ENCODE data around the gene CFAP65.

The CFAP65 gene

DNA sequence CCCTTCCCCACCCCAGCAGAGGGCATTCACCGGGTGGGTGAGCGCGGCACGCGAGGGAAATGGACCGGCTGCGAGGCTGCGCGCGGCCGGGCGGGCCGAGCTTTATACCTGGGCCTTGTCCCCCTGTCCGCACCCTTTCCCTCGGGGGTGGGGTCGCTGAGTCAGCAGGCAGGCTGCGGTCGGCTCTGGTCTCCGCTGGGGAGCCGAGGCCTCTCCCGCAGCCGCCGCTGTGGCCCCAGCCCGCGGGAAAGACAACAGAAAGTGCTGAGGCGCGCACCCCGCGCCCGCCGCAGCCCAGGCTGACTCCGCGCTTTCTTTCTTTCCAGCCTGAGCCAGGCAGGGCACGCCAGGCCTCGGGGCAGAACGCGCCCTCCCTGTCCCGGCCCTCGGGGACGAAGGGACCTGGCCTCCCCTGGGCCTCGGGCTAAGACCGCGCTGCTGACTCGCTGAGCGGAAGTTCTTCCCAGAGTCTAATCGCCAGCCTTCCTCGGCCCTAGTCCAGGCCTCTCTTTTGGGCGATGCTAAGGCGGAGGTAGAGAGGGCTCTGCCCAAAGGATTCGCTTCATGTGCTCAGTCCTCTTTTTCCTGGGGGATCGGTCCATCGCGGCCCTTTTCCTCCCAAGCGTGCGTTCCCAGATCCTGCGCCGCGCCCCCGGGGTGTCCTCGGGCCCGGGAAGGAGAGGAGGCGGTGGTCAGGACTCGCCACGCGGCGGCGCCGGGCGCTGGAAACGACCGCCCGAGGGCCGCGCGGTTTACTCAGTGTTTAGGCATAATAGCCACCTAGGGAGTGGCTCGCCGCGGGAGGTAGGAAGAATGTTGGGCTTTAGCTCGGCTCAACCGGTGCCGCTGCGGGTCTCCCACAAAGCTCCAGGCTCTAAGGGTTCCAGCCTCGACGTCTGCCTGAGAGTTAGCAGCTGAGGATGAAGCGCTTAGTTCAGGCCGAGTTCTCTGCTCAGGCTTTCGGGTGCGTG, 47.7 kb downstream of the CFAP65 start, which contains the start of gene CRYBA2:
Gene CRYBA2 (minus strand): TSS at position 78 of the 971 bp plus-strand sequence. CDS start 246 bp downstream, outside the sequence.
- no peak for DNase-seq (ENCODE audit: low read depth in 3 of 3, low spot score in 1 of 3)

DNA sequence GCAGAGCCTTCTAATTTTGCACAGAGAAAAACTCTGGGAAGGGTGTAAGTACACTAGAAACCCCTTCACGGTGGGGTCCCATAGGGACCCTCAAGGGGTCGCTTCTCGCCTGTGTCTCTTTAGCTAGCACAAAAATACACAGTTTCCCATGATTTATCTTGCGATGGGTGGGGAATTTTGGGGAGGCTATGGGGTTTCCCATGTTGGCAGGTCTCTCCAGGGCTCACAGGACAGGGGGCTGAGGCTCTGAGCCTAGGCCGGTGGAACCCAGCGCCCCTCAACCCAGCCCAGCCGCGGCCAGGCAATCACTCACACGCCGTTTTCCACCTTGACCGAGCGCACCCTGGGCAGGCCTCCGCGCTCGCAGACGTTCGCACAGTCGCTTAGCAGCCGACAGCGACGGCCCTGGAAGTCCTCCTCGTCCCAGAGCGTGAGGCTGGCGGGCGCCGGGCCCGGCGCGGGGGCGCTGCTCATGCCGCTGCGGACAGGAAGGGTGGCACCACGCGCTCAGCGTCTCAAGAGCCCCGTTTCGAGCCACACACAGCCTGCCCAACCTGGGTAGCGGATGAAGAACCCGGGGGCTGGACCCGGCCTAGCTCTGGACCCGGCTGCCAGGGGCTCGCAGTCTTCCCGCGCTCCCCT, 48.5 kb downstream of the CFAP65 start:
- DNase-seq (ENCODE audit: low read depth in 3 of 3, low spot score in 1 of 3): no peak

DNA sequence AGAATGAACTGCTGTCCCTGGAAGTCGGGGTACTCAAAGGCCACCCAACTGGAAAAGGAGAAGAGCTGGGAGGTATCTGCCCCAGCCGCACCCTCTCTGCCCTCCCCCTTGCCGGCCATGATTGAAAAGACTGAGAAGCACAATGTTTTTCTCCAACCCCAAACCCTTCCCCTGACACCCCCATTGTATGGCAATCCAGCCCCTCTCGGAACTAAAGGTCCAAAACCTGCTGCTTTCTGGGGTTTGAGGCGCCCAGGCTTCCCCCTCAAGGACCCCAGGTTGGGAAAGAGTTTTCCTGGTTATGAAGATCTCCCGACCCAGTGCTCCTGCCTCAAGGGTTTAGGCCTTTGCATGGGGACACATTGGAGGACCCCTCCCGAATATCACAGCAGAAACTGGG, 49.1 kb downstream of the CFAP65 start:
- no peak for DNase-seq (ENCODE audit: low read depth in 3 of 3, low spot score in 1 of 3)

DNA sequence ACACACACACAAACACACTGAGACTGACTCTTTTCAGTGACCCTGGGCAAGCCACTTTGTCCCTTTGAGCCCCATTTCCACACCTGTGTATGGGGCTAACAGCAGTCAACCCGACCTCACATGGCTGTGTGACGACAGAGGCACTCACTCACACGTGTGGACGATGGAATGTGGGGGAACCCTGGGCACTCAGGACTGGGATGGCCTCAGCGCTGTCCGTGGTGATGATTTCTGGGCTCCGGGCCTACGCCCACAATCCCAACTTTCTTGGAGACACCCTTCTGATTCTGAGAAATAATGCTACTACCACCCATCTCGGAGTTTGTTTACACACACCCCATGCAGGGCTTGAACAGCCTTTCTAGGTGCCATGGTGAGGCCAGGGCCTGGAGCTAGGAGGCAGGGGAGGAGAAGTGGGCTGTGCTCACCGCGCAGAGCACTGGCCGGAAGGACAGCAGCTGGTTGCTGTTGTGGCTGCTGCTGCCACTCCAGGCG, 49.6 kb downstream of the CFAP65 start:
- DNase-seq (ENCODE audit: low read depth in 3 of 3, low spot score in 1 of 3): no peak

DNA sequence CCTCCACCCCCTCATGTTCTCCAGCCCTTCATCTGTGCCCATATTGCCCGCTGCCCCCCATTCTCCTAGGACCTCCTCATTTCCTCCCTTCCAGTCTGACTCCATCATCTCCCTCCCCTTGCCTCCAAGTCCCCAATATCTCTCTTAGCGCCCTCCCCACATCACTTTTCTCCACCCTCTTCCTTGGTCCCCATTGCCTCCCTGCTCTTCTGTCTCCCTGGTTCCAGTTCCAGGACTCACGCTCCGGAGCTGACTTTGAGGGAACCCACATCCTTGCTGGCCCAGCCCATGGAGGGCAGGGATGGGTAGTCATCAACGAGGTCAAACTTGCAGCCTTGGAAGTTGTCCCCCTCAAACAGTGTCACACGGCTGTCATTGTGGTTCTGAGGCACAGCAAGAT, 50.7 kb downstream of the CFAP65 start:
- DNase-seq (ENCODE audit: low read depth in 3 of 3, low spot score in 1 of 3): no peak

DNA sequence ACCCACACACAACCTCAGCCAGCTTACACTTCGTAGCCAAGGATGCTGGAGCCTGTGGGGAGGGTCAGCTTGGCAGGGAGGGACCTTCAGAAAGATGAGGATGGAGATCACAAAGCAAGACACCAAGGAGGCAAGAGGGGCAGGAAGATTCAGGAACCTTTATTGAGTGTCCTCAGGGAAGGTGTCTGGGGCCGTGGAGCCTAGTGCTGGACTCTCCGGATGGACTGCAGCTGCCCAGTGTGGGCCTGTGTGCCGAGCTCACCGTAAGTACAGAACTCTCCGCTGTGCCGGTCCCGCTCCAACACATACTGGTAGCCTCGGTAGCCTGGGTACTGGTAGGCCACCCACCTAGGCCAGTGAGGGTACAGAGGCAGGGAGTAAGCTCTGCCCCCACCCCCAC, 51.3 kb downstream of the CFAP65 start:
- no peak for DNase-seq (ENCODE audit: low read depth in 3 of 3, low spot score in 1 of 3)

DNA sequence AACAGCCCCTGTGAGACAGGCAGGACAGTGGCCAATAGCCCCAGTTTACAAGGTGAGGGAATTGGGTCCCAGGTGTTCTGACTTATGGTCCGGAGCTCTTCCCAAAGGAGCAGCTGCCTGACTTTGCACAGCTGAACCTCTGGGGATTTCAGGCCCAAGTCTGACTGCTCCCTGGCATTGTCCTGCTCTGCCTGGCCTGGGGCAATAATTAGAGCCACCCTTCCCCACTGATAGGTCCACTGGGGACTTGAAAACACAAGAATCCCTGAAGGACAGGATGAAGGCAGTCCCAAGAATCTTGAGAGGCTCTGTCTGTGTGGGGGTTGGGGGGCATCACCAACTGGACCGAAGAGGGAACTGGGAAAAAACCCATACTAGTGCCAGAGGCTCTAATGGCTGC, 52.7 kb downstream of the CFAP65 start:
- DNase-seq (ENCODE audit: low read depth in 3 of 3, low spot score in 1 of 3): no peak

DNA sequence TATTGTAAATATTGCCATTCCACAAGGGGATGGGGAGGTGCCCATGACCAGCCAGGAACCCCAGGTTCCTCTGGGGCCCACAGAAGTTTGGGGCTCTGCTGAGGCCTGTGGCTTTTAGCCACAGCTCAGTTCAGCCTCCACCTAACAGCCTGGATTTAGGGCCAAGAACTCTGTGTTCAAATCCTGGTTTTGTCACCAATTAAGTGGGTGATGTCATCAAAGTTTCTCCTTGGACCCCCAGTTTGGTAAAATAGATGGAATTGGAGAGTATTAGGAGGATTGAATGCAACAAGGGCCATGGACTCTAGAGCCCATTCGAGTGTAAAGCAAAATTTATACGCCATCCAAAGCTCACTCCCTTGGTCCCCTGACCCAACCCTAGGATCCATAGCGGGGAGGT, 53.2 kb downstream of the CFAP65 start:
- DNase-seq (ENCODE audit: low read depth in 3 of 3, low spot score in 1 of 3): no peak

DNA sequence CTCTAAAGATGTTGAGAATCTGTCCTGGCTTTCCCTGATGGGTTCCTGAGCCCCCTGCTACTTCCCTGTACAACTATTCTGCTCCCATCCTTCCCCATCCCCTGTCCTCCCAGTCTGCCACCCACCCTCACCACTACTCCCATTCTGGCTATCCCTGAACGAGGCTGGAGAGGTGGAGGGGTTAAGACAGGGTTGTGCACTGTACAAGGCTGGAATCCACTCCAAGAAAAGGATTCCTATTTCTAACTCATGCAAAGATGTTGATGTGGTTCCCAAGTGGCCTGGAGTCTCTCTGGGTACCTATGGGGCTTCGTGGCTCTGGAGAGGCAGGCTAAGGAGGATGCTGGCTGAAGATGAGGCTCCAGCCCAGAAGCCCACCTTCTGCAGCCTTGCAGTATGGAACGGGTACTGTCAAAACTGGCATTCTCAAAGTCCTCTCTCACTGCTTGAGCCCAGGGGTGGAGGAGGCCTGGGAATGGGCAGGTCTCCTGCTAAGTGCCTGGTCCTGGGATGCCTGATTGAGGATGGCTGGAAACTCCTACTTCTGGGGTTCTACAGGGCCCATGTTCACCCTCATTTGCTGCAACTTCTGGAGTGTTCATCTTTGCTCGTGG, 55.1 kb downstream of the CFAP65 start:
- no peak for DNase-seq (ENCODE audit: low read depth in 3 of 3, low spot score in 1 of 3)

DNA sequence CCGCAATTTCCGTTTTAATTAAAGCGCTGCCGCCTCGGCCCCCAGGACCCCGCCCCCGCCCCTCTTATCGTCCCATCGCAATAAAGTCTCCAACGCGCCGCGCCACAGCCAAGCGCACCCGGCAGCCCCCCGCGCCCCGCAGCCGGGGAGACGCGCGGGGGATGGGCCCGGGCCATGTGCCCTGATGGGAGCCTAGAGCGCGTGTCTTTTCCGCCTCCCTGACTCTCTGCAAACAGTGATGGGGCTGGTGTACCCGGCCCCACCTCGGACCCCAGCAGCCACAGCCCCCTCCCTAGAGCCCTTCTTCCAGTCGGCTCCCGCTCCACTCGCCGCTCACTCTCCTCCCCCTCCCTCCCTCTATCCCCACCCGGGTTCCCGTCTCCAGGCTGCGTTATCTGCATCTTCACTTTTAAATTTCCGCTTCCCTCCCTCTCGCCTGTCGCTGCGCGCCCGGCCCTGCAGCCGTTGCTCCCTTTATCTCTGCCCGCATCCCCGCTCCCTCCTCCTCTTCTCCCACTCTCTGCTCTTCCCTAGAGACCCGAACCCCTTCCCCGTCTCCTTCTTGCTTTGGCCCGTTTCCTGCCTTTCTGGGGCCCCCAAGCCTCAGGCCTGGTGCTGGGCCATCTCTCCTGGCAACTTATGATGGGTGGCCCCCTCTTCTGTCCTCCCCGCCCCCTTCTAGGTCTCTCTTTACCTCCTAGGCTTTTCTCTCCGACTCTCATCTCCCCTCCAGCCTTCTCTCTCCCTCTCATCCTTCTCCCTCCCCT, 55.8 kb downstream of the CFAP65 start:
- no peak for DNase-seq (ENCODE audit: low read depth in 3 of 3, low spot score in 1 of 3)

DNA sequence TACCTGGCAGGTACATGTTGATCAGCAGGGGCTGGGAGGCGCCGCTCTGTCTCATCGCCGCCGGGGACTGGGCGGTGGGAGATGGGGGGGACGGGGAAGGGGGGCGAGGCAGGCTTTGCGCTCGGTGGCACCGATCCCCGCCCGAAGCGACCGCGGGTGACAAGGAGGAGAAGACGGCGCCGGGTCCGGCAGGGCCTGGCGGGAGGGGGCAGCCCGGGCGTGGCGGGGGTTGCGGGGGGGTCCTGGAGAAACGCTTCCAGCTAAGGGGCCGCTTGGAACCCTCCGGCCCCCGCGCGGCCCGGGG, 56.3 kb downstream of the CFAP65 start, which contains the start of gene FEV:
Gene FEV (minus strand): TSS at position 164 of the 304 bp plus-strand sequence. CDS start 109 bp downstream, at position 55.
- no peak for DNase-seq (ENCODE audit: low read depth in 3 of 3, low spot score in 1 of 3)

DNA sequence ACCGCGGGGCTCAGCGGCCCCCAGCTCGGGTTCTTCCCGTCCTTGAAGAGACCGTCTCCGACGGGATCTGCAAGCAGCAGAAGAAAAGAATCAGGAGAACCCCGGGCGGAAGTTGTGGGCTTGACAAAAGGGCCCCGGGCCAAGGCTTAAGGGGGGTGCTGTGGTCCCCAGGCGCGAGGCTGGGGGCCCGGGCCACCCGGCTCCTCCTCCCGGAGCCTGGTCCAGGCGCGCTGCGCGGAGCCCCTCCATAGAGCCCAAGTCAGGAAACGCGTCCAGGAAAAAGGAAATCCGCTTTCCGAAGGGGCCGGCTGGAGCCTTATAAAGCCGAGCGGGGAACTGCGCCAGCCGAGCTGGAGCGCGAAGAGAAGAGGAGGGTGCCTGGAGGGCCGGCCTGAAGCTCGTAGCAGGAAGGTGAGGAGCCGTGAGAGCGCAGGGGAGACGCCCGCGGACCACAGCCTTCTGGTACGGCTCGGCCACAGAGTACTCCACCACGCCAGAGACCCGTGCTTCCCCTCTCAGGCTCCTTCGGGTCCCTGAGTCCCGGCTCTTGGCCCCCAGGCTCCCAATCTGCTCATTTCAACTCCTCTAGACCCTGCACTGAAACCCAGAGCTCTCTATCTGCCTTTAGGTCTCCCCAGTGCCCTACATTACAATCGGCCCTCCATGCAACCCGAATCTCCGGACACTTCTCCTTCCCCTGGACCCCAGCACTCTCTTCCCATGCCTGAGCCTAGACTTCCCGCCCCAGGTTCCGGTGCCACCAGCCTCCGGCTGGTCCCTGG, 56.9 kb downstream of the CFAP65 start:
- DNase-seq (ENCODE audit: low read depth in 3 of 3, low spot score in 1 of 3): no peak

DNA sequence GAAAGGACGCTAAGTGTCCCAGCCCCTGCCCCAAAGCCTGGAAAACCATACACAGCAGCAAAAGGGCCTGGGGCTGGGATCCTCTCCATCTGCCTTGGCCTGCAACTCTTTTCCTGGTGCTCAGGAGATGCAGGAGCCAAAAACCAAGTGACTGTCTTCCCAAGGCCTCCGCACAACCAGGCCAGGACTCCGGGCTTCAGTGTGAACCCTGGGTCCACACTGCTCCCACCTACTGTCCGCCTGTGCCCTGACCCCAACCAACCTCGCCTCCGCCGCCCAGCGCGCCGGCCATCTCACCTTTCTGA, 57.4 kb downstream of the CFAP65 start:
- no peak for DNase-seq (ENCODE audit: low read depth in 3 of 3, low spot score in 1 of 3)

DNA sequence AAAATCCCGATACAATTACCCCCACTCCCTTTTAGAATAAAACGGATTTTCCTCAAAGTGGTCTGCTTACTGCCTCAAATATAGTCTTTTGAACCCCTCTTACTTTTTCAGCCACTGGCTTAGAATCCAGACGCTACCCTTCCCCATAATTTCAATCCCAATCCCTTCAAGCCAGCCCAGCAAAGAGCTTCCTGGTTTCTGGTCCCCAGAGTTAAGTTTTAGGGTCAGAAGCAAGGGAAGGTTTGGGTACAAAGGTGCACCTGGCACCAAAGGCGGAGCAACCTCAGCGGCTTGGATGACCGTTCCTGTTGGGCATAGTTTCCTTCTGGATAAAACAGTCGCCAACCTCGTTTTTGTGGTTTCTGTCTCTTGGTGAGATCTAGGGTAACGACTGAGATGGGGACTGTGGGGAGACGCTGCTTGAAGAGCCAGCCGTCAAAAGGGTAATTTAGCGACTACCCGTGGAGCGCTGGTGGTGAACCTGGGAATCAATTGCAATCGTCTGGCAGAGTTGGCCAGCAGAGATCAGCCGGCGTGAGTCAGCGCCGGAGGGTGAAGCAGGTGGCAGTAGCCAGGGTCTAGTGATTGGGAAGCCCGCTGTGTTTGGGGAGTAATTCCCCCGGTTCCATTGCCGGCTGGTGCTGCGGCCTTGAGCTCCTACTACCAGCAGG, 57.9 kb downstream of the CFAP65 start:
- DNase-seq (ENCODE audit: low read depth in 3 of 3, low spot score in 1 of 3): no peak

DNA sequence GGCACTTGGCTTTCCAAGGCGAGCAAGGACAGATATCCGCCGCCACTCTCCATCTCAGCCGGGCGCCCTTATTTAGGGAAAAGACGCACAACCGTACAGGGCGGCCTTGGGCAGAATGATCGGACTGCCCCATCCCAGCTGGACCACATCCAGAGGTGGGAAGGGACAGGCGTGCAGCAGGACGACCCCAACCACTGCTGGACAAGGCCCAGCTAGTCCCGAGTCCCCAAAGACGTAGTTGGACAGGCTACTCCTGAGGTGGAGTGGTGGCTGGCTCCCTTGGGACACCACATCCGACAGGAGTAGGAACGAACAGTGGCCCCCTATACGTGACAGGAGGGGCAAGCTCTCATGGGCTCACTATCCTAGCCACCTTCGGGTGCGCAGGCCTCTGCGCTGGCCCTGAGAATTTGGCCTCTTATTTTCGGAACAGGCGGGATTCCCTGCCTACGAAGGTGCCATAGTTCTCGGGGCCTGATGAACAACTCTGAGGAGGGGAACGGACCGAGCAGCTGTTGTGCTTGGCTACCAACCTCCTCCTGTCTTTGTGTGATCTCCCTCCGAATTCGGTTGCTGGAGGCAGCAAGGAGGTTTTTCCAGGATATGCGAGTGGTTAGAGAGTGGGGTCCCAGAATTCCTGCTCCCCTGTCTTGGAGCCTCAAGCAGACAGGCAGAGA, 58.6 kb downstream of the CFAP65 start:
- no peak for DNase-seq (ENCODE audit: low read depth in 3 of 3, low spot score in 1 of 3)

DNA sequence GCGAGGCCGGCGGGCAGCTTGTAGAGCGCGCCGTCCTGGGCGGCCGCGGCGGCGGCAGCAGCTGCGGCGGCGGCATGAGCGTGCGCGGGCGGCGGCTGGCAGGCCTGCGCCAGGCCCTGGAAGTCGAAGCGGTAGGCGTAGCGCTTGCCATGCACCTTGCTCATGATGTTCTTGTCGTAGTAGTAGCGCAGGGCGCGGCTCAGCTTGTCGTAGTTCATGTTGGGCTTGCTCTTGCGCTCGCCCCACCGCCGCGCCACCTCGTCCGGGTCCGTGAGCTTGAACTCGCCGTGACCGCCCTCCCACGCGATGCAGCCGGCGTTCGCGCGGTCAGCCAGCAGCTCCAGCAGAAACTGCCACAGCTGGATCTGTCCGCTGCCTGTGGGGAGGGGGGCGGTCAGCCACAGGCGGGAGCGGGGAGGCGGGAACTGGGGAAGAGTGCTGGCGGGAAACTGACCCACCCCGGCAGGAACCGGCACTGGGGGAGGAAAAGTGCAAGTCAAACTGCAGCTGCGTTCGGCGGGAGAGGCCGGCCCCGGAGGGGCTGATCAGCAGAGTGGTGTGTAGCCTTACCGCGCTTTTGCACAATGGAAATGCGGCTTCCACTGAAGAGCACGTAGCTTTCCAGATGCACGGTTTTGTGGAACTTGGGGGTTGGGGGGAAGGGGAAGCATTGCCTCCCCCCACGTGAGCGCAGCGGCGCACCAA, 59.3 kb downstream of the CFAP65 start:
- DNase-seq (ENCODE audit: low read depth in 3 of 3, low spot score in 1 of 3): no peak

DNA sequence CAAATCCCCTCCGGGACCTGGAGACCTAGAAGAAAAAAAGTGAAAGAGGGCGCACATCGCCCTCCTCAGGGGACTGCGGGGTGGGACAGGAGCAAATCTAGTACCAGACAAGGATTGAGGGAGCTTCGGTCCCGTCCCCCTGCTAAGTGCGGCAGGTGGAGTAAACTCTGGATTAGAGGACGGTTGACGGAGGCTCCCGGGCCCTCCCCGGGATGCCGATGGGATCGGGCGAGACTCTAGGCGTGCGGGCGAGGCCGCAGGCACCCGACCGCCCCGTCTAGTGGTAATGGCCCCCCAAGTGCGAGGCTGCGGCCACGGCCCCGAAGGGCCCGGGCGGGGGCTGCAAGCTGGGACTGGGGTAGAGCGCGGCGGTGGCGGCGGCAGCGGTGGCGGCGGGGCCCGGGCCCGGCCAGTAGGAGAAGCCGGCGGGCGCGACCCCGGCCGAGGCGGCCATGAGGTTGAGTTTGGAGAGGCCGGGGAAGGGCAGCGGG, 59.9 kb downstream of the CFAP65 start:
- no peak for DNase-seq (ENCODE audit: low read depth in 3 of 3, low spot score in 1 of 3)

DNA sequence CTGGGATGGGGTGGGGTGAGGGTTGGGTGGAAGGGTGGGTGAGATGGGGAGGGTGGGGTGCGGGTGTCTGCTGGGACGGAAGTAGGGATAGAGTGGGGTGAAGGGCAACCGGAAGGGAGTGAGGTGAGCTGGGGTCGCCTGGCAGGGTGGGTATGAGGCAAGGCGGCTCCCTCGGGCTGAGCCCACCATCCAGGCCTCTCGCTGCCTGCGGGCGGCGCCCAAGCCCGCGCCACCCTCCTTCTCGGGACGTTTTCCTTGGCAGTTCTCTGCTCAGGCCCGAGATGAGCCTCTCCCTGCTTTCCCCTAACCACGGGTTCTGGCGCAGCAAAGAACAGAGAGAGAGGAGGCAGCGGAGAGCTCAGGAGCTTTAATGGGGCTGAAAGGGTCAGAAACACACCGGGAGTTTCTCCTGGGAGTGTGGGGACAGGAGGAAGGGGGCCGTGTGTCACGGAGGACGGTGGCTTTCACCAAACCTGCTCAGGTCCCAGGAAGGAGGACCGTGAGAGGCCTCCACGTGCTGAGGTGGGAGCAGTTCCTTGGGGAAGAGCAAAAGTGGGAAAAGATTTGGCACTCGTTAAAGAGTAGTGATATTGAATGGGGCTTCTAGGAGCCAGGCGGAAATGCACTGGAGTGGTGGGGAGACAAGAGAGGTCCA, 60.5 kb downstream of the CFAP65 start:
- DNase-seq (ENCODE audit: low read depth in 3 of 3, low spot score in 1 of 3): no peak
